Stimulated activated CD8-positive, alpha-beta memory T cell treated with anti-CD3 and anti-CD28 coated beads, Interleukin-12 subunit alpha, Interleukin-12 subunit beta, amount 100 ng/mL, for 24 hours (primary cell): Measurements from ENCODE around the gene XIRP2.

ENCODE experiments used
- DNase-seq: peaks from one replicate; pipeline ENCODE4 v3.0.0-alpha.2; 2020; ENCODE audit errors: extremely low read depth

Gene XIRP2

GRCh38 chr2:167292430-167293171 lies 404.3 kb downstream of the XIRP2 start, which contains the start of gene B3GALT1:
B3GALT1 (plus strand) TSS chr2:167293001.
- no peak for DNase-seq

- DNase-seq, result no peak
Measured at GRCh38 chr2:167293172-167293781, 405.0 kb downstream of the XIRP2 start.

GRCh38 chr2:167293943-167294775 lies 405.9 kb downstream of the XIRP2 start:
- no peak for DNase-seq

- DNase-seq, result no peak
Measured at GRCh38 chr2:167294776-167295140, 406.5 kb downstream of the XIRP2 start.

- DNase-seq, result no peak
Measured at GRCh38 chr2:167297292-167297691, 409.0 kb downstream of the XIRP2 start.

GRCh38 chr2:167298017-167298416 lies 409.7 kb downstream of the XIRP2 start:
- DNase-seq, result no peak
